HG03342 (cell line): ENCODE data around the gene MYH14.

Source experiments
- ATAC-seq: cut with Tn5 transposase; IDR thresholded peaks from one replicate; pipeline ENCODE4 v1.9.1; 2021; ENCODE audit warnings: mild to moderate bottlenecking, moderate library complexity; ENCODE audit not compliant: unreplicated experiment

Gene MYH14

DNA sequence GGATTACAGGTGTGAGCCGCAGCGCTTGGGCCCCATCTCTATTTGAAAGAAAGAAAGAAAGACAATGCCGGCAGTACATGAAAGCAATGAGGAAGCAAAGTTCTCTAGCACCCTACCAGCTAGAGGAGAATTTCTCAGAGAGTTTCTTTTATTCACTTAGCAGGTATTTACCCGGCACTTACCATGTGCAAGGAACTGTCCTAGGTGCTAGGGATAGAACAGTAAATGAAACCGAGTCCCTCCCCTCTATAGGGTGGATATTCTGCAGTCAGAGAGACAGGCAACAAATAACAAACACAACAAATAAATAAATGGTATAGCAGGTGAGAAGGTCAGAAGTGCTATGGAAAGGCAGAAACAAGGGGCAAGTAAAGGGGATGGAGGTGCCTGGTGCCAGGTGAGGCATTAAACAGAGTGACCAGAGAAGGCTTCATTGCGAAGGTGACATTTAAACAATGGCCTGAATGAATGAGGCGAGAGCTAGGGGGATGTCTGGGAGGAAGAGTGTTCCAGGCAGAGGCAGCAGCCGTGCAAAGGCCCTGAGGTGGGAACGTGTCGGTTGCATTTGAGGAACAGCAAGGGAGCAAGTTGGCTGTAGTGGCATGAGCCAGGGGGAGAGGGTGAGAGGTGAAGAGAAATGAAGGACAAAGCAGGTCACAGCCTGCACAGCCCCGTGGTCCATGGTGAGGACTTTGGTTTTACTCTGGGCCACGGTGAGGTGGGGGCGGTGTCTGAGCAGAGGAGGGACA, 10.8 kb upstream of the MYH14 start:
- ATAC-seq: no peak

DNA sequence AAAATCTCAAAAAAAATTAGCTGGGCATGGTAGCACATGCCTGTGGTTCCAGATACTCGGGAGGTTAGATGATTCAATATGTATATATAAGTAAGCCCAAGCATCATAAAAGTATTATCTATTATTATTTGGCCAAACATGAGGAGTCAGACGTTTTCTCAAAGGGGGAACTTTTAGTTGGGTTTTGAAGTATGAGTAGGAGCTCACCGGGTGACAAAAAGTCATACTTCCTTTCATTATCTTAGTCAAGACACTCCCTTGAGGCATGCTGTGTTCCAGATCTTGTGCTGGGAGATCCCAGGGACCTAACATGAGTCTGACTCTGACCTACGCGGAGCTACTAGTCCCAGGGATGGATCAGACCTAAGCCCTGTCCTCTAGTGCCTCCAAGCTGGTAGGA, 8.2 kb upstream of the MYH14 start:
- ATAC-seq: no peak

DNA sequence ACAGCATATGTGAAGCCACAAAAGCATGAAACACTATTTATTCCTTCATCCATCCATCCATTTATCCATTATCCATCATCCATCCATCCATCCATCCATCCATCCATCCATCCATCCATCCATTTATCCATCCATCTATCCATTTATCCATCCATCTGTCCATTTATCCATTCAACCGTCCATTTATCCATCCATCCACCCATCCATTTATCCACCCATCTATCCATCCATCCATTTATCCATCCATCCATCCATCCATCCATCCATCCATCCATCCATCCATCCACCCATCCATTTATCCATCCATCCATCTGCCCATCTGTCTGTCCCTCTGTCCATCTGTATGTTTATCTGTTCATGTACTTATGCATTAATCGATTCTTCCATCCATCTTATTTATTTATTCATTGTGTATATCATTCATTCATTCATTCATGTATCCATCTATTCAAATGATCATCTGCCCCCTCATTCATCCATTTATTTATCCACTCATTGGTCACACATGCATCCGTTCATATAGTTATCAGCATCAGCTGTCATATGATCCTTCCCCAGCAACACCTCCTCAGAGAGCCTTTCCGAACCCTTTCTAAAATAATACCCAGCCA, 7.0 kb upstream of the MYH14 start:
- ATAC-seq: no peak

DNA sequence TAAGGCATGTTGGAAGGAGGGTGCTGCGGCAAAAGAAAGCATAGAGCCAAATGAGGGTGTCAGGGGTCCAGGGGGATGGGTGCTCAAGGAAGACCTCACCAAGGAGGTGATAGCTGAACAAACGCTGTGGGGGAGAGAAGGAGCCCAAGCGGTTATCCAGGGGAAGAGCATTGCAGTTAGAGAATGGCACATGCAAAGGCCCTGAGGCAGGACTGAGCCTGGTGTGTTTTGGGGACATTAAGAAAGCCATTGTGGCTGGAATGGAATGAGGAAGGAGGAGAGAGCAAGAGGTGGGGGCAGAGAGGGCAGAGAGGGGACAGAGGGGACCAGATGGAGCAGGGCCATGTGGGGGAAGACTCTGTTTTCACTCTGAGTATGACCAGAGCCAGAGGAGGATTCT, 6.1 kb upstream of the MYH14 start:
- no peak for ATAC-seq

DNA sequence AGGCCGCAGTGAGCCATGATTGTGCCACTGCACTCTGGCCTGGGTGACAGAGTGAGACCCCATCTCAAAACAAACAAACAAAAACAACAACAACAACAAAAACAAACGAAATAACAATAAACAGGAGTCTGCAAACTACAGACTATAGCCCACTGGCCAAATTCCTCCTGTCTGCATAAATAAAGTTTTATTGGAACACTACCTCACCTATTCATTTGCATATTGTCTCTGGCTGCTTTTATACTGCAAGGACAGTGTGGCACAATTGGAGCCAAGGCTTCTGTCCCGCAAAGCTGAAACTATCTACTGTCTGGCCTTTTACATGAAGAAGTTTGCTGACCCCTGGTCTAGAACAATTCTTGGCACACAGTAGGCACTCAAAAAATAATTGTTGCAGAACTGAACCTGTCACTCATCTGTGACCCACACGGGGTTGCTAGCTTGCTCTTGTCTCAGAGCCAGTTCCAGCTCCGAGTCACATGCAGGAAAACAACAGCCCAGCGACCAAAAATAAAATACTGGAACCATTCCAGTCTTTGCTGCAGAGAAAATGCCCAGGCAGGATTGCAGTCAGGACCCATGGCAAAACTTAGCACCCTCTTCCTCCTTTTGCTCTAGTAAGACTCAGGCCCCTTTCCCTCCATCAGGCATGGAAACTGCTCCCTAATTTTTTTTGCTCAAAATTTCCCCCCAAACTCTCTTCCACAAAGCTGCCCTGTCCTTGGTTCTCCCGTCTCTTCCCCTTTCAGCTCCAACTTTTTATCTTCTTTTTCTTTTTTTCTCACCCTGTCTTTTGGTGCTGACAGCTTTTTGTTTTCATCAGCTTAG, 4.8 kb upstream of the MYH14 start:
- no peak for ATAC-seq

DNA sequence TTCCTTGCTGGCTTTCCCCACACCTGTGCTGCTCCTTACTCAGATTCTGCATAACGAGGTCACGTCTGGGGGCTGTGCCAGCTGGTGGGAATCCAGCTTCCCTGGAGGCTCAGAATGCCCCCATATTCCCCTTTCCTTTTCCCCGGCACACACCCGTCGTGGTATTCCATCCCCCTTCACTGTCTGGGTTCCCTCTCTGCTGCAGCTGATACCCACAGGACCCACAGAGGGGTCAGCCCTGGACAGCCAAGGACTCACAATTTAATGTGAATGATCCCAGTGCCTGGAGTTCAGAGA, 4.2 kb upstream of the MYH14 start:
- ATAC-seq: no peak

DNA sequence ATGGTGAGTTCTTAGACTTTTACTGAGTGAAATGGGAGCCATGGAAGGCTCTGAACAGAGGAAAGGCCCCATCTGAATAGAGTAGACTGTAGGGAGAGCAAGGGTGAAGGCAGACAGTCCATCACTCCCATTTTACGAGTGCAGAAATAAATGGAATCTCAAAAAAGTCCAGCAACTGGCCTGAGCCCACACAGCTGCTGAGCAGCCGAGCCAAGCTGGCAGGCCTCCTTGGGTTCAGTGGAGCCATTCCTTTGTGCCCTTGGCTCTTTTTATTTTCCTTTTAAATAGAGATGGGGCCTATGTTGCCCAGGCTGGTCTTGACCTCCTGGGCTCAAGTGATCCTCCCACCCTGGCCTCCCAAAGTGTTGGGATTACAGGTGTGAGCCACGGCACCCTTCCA, 1.0 kb upstream of the MYH14 start:
- ATAC-seq: no peak

DNA sequence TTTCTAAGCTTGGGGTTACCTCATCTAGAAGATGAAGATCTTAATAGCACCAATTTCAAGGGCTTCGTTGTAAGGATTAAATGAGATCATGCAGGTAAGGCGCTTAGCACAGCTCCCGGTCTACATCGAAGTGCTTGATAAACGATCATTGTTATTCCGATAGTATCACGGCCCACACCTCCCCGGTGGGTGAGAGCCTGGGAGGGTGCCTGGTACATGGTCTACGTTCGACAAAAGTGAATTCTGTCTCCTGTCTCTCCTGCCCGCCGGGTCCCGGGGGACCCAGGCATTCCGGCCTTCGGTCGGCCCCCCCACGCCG, 501 bp upstream of the MYH14 start:
- no peak for ATAC-seq

DNA sequence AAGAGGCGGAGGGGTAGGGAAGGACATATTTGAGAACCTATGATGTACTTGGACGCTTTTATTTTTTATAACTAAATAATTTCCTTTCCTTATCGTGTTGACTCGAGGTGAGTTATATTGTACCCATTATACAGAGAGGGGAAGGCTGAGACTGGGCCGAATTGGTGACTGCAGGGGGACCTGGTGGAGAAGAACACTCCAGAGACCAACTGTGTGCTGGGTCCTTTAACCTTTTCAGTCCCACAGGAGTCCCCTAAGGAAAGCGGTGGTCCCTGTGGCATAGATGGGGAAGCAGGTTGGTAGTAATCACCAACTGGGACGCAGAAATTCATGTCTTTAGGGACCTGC, 633 bp downstream of the MYH14 start:
- no peak for ATAC-seq

DNA sequence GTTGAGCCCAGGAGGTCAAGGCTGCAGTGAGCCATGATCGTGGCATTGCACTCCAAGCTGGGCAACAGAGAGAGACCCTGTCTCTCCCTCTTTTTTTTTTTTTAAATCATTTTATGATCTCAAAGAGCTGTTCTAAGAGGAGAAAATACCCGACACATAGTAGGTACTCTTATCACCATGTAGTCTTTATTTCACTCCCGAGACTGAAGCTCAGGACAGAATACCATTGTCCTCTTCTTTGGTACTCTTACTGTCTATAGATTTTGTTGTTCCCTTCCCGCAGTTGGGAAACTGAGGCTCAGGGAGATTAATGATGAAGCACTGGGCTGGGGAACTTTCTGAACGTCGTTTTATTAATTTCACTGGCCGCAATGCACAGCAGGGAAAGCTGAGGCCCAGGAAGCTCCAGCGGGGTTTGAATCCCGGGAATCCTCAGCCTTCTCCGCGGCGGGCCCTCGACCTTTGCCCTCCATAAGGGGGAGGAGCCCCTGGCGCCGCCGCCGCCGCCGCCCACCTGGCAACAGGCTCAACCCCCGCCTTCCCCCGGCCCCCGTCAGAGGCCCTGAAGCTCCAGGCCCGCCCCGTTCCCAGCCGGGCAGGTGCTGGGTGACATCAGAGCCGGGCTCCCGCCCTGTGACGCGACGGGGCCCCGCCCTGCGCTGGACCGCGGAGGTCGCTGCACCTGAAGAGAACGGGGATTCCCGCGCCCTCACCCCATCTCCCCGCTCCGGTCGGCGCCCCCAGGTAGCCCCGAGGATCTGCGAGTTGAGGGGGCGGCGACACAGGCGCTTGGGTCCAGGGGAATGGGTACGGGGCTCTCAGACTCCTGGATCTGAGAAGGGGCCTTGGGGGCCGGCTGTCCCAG, 1.6 kb downstream of the MYH14 start:
- ATAC-seq: no peak

DNA sequence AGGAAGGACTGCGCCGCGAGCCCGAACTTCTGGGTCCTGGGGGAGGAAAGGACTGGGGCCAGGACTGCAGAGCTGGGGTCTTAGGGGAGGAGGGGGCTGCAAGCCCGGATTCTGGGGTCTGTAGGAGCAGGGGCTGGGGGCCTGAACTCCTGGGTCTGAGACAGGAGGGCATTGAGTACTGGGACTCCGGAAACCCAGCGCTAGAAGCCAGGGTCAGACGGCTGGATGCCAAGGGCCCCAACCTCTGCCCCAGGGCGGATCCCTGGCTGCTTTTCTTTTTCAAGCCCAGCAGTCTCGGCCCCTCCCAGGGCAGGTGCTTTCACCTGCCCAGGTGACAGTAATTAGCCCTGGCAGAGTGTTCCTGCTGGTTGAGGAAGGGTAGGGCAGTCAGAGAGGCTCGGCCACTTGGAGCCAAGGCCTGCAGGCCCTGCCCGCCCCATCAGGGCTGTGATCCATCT, 2.3 kb downstream of the MYH14 start:
- no peak for ATAC-seq

DNA sequence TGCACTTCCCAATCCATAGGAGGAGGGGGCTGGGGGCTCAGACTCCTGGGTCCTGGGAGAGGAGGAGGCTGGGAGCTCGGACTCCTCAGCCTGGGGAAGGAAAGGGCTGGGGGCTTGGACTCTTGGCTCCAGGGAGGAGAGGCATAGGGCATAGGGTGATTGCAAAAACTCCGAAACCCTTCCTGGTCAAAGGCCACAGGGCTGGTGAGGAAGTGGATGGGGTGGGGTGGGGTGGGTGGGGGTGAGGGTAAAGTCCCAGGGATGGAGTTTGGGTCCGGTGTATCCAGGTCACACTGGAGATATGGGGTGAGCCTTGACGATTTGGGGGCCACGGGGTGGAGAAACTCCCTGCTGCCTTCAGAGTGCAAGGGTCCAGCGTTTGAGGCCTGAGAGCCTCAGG, 2.8 kb downstream of the MYH14 start:
- no peak for ATAC-seq

DNA sequence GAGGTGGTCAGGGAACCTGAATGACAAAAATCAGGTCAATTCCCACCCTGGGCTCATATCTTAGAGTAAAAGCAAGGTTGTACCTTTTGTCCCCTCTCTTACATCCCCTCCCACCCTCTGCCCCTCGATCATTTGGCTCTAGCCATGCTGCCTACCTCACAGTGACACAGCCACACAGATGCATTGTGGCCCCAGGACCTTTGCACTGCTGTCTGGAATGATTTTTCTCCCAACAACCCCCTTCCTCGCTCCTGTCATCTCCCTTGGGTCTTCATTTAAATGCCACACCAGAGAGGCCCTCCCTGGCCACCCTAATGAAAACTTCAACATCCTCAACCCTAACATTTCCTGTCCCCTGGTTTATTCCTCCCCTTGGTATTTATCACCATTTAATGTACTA, 4.3 kb downstream of the MYH14 start:
- no peak for ATAC-seq

DNA sequence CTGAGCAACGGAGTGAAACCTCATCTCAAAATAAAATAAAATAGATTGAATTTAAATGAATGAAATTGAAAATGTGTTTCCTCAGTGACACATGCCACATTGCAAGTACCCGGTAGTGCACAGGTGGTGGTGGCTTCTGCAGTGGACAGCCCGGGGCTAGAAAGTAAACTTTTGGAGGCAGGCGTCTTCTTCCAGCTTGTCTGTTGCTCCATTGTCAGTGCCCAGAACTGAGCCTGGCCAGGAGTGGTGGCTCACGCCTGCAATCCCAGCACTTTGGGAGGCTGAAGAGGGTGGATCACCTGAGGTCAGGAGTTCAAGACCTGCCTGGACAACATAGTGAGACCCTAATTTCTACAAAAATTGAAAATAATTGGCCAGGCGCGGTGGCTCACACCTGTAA, 5.7 kb downstream of the MYH14 start:
- no peak for ATAC-seq

DNA sequence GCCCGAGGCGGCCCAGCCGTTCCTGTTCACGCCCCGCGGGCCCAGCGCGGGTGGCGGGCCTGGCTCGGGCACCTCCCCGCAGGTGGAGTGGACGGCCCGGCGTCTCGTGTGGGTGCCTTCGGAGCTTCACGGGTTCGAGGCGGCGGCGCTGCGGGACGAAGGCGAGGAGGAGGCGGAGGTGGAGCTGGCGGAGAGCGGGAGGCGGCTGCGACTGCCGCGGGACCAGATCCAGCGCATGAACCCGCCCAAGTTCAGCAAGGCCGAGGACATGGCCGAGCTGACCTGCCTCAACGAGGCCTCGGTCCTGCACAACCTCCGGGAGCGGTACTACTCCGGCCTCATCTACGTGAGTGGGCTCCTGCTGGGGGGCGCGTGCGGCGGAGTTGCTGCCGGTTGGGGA, 7.0 kb downstream of the MYH14 start:
- ATAC-seq: no peak

DNA sequence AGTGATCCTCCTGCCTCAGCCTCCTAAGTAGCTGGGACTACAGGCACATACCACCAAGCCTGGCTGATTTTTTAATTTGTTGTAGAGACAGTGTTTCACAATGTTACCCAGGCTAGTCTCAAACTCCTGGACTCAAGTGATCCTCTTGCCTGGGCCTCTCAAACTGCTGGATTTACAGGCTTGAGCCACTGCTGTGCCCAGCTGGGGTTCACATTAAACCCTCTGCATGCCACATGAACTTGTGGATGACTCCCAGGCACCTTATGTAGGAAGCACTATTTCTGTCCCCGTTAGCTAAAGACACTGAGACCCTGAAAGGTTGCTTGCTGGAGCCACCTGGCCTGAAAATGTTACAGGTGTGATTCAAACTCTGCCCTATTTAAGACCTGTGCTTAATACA, 10.5 kb downstream of the MYH14 start:
- ATAC-seq: no peak

DNA sequence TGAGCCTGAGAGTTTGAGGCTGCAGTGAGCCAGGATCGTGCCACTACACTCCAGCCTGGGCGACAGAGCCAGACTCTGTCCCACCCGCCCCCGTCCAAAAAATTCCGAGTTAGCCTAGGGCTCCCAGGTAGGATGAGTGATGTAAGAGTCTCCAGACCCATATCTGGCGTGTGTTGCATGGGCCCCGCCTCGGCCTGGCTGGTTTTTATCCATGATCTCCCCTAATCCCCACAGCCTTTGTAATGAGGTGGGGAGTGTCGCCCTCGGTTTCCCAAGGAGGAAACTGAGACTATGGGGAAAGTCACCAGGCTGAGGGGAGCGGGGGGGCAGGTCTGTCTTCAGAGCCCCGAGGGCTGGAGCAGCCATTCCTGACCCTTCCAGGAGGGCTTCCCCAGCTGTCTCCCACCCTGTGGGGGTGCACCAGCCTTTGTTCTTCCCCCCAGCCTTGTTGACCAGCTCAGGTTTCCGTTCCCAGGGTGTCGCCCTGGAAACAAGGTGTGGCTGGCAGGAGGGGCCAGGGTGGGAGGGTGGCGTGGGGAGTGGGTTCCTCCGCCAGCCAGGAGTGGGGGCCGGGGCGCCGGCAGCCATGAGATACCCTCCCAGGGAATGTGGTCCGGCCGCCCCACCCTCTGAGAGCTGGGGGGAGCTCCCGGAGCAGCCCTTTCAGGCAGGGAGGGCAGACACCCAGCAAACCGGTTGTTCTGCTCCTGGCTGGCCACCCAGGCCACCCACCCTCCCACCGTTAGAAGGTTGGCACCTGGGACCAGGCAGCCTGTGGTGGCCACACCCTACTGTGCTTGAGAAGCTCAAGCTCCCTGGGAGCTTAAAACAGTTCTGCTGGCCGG, 11.5 kb downstream of the MYH14 start:
- ATAC-seq: no peak

DNA sequence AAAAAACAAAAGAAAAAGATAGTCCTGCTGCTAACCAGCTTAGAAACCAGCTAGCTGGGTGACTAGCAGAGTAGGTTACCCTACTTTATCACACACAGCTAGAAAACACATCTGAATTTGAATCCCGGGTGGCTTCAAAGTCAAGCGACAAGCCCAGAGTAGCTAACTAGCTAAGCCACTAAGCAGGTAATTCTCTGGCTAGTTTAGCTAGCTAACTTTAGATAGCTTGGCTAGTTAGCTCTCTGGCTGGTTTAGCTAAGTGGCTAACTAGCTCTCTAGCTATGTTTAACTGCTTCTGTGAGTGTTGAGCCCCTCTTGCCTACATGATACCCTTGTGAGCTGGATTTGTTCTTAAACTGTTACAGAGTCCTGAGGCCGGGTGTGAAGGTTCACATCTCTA, 12.4 kb downstream of the MYH14 start:
- no peak for ATAC-seq

DNA sequence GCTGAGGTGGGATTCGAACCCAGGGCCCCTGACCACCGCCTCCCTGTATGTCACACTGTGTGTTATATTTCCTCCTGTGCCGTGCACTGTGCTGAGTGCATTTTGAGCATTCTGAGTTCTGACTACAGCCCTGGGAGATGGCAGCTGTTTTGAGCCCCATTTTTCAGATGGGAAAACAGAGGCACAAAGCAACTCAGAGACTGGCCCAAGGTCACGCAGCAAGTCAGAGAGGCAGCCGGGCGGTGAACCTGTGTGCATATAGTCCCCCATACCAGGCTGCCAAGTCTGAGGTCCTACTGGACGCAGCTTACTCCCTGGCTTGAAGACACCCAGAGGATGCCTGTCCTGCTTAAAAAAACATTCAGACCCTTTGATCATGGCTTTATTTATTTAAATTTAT, 17.7 kb downstream of the MYH14 start:
- no peak for ATAC-seq

DNA sequence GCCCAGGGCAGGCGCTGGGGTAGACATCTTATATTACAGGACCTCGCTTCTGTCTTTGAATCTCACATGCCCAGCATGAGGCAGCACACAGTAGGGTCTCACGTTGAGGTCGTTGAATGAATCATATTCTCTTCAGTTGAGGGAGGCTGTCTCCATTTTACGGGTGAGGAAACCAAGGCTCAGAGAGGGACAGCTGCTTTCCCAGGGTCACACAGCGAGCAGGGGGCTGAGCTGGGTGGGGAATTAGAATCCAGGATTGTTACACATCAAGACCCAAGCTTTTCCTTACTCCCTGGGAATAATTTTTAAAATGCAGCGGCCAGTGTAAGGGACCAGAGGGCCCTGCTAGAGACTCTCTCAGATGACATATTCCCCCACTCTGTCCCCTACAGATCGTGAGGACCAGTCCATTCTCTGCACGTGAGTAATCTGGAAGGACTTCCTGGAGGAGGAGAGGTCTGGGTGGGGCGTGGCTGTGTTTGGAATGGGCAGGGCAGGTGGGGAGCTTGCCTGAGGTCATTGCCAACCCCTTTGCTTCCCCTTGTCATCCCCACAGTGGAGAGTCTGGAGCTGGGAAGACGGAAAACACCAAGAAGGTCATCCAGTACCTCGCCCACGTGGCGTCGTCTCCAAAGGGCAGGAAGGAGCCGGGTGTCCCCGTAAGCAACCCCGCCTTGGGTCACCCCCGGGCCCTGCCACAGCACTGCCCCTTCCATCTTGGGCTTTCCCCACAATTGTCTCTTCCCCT, 19.4 kb downstream of the MYH14 start:
- no peak for ATAC-seq
